ENCODE measurements around the gene TBC1D9.
A peak's percentile ranks its signal among the peaks of the same experiment; 100 is the strongest.

TBC1D9 gene

GRCh38 chr4:140600408-140600807, 155.8 kb downstream of the TBC1D9 start:
- no peak for TF ChIP-seq CTCF (IDR thresholded peaks at IDR 0.05)
- Histone ChIP-seq H2AFZ (no peak overlapping the region), H3K36me3 (ENCODE audit: control insufficient read depth, insufficient read depth, low read length) (no peaks in the 10 kb centered on the region), H3K4me1 (no peaks in the 10 kb centered on the region), H3K27ac (no peak overlapping the region), H3K4me3 (ENCODE audit: low read depth, low read length) (no peak overlapping the region), H3K9me3 (ENCODE audit: control insufficient read depth, low read length) (no peaks in the 10 kb centered on the region), H3K79me2 (no peaks in the 10 kb centered on the region), H3K9ac (no peak overlapping the region), H3K4me2 (ENCODE audit: low read length) (no peak overlapping the region), H3K27me3 (ENCODE audit: control insufficient read depth, insufficient read depth, low read length) (no peaks in the 10 kb centered on the region)

- Histone ChIP-seq H3K9me3 (ENCODE audit: control insufficient read depth, low read length) (no peaks in the 10 kb centered on the region), H3K4me3 (ENCODE audit: low read depth, low read length) (no peak overlapping the region), H3K27ac (no peak overlapping the region), H3K36me3 (ENCODE audit: control insufficient read depth, insufficient read depth, low read length) (no peaks in the 10 kb centered on the region), H2AFZ (no peak overlapping the region), H3K79me2 (no peaks in the 10 kb centered on the region), H3K4me2 (ENCODE audit: low read length) (no peak overlapping the region), H3K9ac (no peak overlapping the region), H3K4me1 (no peaks in the 10 kb centered on the region), H3K27me3 (ENCODE audit: control insufficient read depth, insufficient read depth, low read length) (no peaks in the 10 kb centered on the region)
- TF ChIP-seq CTCF (IDR thresholded peaks at IDR 0.05), result peak; percentile 43
Measured at GRCh38 chr4:140595065-140595464, 161.1 kb downstream of the TBC1D9 start.

- no peaks in the 10 kb centered on the region for H3K79me2 ChIP-seq
- TF ChIP-seq CTCF (IDR thresholded peaks at IDR 0.05), result no peak
- no peaks in the 10 kb centered on the region for H3K9me3 ChIP-seq (ENCODE audit: control insufficient read depth, low read length)
- H3K9ac ChIP-seq, result no peak overlapping the region
- no peak overlapping the region for H3K4me2 ChIP-seq (ENCODE audit: low read length)
- no peaks in the 10 kb centered on the region for H3K36me3 ChIP-seq (ENCODE audit: control insufficient read depth, insufficient read depth, low read length)
- no peaks in the 10 kb centered on the region for H3K27me3 ChIP-seq (ENCODE audit: control insufficient read depth, insufficient read depth, low read length)
- H3K4me3 ChIP-seq (ENCODE audit: low read depth, low read length), result no peak overlapping the region
- no peak overlapping the region for H3K27ac ChIP-seq
- no peak overlapping the region for H2AFZ ChIP-seq
- H3K4me1 ChIP-seq, result no peaks in the 10 kb centered on the region
Measured at GRCh38 chr4:140584439-140584838, 171.7 kb downstream of the TBC1D9 start.

GRCh38 chr4:140581078-140581477, 175.1 kb downstream of the TBC1D9 start:
- Histone ChIP-seq H3K9me3 (ENCODE audit: control insufficient read depth, low read length) (no peaks in the 10 kb centered on the region), H3K27ac (no peak overlapping the region), H3K79me2 (no peaks in the 10 kb centered on the region), H3K4me1 (no peaks in the 10 kb centered on the region), H3K4me2 (ENCODE audit: low read length) (no peak overlapping the region), H3K27me3 (ENCODE audit: control insufficient read depth, insufficient read depth, low read length) (no peaks in the 10 kb centered on the region), H3K4me3 (ENCODE audit: low read depth, low read length) (no peak overlapping the region), H2AFZ (no peak overlapping the region), H3K36me3 (ENCODE audit: control insufficient read depth, insufficient read depth, low read length) (no peaks in the 10 kb centered on the region), H3K9ac (no peak overlapping the region)
- TF ChIP-seq CTCF (IDR thresholded peaks at IDR 0.05), result no peak

GRCh38 chr4:140579278-140579677, 176.9 kb downstream of the TBC1D9 start:
- H3K4me3 ChIP-seq (ENCODE audit: low read depth, low read length), result no peak overlapping the region
- H3K4me2 ChIP-seq (ENCODE audit: low read length), result no peak overlapping the region
- no peaks in the 10 kb centered on the region for H3K4me1 ChIP-seq
- H3K36me3 ChIP-seq (ENCODE audit: control insufficient read depth, insufficient read depth, low read length), result no peaks in the 10 kb centered on the region
- H3K9me3 ChIP-seq (ENCODE audit: control insufficient read depth, low read length), result no peaks in the 10 kb centered on the region
- H3K9ac ChIP-seq, result no peak overlapping the region
- no peaks in the 10 kb centered on the region for H3K79me2 ChIP-seq
- TF ChIP-seq CTCF (IDR thresholded peaks at IDR 0.05), result no peak
- H3K27me3 ChIP-seq (ENCODE audit: control insufficient read depth, insufficient read depth, low read length), result no peaks in the 10 kb centered on the region
- no peak overlapping the region for H3K27ac ChIP-seq
- no peak overlapping the region for H2AFZ ChIP-seq

All from parathyroid adenoma (tissue), 2 donors.